ENCODE measurements around the gene PTH2.

DNA sequence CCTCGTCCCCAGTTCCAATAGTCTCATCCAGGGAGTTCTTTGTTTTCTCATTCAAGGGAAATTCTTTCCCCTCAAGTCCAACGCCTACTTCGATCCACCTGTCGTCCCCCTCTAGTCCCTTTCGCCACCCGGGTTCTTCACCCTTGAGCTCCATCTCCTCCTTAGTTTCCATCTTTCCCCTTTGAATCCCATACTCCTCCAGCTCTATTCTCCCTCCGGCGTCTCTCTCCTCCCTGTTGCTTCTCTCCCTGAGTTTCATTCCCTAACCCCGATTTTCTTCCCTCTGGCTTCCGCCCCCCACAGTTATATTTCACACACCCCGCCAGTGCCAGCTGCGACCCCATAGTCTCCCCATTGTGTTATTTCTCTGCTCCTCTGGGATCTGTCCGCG is 18.7 kb upstream of the PTH2 start:
- TF ChIP-seq POLR2A (IDR thresholded peaks at IDR 0.05), result no peak
- TF ChIP-seq, protein P1, sequence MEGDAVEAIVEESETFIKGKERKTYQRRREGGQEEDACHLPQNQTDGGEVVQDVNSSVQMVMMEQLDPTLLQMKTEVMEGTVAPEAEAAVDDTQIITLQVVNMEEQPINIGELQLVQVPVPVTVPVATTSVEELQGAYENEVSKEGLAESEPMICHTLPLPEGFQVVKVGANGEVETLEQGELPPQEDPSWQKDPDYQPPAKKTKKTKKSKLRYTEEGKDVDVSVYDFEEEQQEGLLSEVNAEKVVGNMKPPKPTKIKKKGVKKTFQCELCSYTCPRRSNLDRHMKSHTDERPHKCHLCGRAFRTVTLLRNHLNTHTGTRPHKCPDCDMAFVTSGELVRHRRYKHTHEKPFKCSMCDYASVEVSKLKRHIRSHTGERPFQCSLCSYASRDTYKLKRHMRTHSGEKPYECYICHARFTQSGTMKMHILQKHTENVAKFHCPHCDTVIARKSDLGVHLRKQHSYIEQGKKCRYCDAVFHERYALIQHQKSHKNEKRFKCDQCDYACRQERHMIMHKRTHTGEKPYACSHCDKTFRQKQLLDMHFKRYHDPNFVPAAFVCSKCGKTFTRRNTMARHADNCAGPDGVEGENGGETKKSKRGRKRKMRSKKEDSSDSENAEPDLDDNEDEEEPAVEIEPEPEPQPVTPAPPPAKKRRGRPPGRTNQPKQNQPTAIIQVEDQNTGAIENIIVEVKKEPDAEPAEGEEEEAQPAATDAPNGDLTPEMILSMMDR (IDR thresholded peaks at IDR 0.05), result no peak

Measured in thyroid gland (tissue), 4 donors.